ENCODE results near the gene BDKRB1.

- TF ChIP-seq CREB5 (CRISPR knock-in tag; IDR thresholded peaks at IDR 0.05; ENCODE audit: low read depth) (no peak), ZFP30 (CRISPR knock-in tag; IDR thresholded peaks at IDR 0.05) (no peak), PATZ1 (CRISPR knock-in tag; IDR thresholded peaks at IDR 0.05; ENCODE audit: borderline replicate concordance) (no peak)
Measured at GRCh38 chr14:96310906-96311305, 54.9 kb downstream of the BDKRB1 start.
